Occipital lobe (tissue), 2 donors: Measurements from ENCODE around the gene WEE2. TPM values are rescaled to one million over a fixed set of nuclear protein-coding genes. Genes with fewer than 3 reads are reported as not detected.
"Not testable (repeated sequence)": the region's sequence is repeated elsewhere in the genome, so short reads cannot be mapped to it uniquely, and the experiment has no call there.

ENCODE experiments used
- DNase-seq: peaks from one replicate; lab custom pipeline; 2025; lab: John Stamatoyannopoulos, UW
- total RNA-seq: library from RNA; depleted of rRNA; stranded (reverse); fragments of >200 nt; gene quantifications from one replicate; pipeline ENCODE4 v1.2.3, GENCODE V29; 2014

WEE2 gene
- total RNA-seq, 1 donor from 2014 or later, result 0.16 TPM

GRCh38 chr7:141689072-141689825, 18.9 kb upstream of the WEE2 start:
- DNase-seq, result not testable (repeated sequence)

GRCh38 chr7:141691540-141691939, 16.6 kb upstream of the WEE2 start:
- no peak for DNase-seq

DNA sequence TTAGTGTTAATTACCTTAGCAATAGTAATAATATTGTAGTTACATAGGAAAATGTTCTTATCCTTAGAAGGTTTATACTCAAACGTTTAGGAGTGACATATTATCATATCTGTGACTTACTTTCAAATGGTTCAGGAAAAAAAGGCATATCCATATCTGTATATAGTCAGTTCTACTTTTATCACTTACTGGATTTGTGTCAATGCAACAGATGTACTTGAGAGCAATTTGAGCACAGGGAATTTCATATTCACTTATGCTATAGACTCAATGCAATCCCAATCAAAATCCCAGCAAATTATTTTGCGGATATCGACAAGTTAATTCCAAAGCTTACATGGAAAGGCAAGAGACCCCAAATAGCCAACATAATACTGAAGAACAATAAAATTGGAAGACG, 16.2 kb upstream of the WEE2 start:
- no peak for DNase-seq

GRCh38 chr7:141693082-141693481, 15.1 kb upstream of the WEE2 start:
- no peak for DNase-seq

DNA sequence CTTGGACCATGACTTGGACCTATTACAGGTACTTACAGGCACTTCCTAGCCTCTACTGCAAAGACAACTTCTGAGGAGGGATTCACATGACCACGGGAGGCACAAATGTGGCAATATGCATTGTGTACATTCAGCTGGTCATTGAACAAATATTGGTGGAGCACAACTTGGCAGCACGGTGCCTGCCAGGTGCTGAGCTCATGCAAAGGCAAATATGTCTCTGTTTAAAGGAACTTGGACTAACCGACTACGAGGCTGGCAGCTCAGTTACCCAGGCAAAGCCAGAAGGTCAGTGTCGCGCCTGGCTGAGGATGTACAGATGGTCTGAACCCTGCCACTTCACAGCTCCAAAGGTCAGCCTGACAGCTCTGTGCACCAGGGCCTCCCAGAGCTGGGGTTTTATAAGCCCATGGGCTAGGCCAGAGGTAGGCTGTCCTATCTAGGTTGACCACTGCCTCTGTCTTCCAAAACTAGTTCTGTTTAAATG, 12.3 kb upstream of the WEE2 start:
- no peak for DNase-seq

GRCh38 chr7:141696348-141696747, 11.8 kb upstream of the WEE2 start:
- no peak for DNase-seq

DNA sequence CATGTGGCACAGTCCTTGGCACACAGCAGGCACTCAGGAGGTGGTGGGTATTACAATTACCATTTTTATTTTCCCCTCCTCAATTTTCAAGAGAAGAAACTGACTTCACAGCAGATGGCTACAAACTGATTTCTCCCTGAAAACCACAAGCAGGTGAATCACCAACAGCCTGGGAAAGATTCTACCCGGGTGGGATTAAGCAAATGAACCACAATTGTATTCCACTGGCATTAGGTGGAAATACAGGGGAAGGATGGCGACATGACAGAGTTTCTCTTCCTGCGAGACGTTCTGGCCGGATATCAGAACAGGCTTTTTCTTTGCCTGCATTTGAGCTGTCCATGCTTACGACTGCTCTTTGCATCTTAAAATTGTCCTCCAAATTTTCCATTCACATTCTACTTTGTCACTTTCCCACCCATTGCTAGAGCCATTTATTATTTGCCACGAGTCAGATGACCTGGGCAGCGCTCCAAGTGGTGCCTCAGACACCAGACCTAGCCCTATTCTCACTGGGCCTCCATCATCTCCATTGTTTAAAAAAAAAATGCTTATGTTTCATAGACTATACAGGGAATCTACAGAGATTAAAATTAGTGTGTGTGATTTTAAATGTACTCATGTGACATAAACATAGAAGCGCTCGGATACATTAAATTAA, 10.8 kb upstream of the WEE2 start:
- DNase-seq, result peak; percentile 44

- DNase-seq, result no peak
Measured at GRCh38 chr7:141698247-141699015, 9.7 kb upstream of the WEE2 start.

DNA sequence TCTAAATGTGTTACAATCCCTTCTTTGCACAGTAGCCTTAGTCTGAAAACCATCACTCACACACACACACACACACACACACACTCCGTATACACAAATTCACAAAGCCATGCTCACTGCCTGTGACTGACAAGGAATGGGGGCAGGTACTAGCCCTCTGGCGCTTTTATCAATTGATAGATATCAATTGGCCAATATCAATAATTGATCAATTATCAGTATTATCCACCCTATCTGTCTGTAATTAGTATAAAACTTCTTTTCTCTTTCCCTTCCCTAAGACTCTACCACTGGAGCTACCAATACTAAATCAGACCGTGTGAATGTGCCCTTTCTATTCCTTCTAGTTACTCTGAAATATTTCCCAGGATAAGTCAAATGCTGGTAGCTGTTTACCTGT, 8.3 kb upstream of the WEE2 start:
- no peak for DNase-seq

GRCh38 chr7:141700296-141700847, 7.8 kb upstream of the WEE2 start:
- DNase-seq, result no peak

DNA sequence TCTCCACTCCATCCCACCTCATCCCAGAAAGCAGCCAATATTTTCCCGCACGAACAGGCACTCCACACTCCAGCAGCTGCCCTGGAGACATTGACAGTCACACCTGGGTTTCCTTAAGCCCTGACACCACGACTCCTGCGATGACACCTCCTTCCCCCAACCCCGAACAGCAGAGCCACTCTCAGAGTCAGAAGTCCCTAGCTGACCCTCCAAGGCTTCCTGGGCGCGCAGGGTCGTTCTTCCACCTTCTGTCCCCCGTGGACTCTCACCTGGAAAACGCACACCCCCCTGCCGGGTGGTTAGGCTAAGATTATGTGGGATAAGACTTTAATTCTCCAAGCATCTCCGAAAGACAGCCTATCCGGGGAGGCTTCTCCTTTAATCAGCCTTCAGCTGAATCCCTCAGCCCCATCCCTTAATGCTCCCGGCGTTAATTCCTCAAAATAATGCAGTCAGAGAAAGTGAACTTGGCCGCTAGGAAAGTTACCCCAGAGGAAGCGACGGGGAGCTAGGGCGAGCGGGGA, 7.2 kb upstream of the WEE2 start:
- peak; percentile 33 for DNase-seq

DNA sequence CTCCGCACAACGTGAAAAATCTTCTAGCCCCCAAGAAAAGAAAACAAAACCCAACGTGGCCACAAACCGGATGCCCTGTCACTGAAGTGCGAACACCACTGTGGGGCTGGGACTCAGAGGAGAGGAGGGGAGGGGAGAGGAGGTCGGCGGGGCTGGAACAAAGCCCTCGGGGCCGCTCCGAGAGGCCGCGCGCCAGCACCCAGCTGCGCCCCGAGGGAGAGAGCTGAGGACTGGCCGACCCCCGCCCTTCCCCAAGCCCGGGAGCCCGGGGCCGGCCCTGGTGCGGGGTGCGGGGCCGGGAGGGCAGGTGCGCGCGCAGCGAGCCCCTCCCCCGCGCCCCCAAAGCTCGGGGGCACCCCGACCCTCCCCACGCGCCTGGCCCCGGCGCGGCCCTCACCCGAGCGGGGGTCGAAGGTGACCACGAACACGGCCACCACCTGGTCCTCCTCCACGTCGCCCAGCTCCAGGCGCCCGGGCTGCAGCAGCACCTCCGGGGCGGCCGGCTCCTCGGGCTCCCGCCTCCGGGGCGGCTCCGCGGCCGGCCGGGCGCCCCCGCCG, 6.6 kb upstream of the WEE2 start:
- DNase-seq, result no peak

GRCh38 chr7:141702047-141702567, 6.0 kb upstream of the WEE2 start, which contains the start of gene DENND11:
DENND11 (minus strand) TSS chr7:141702166; CDS start chr7:141702153, 13 bp downstream.
- DNase-seq, result peak; percentile 36

- no peak for DNase-seq
Measured at GRCh38 chr7:141702892-141703291, 5.3 kb upstream of the WEE2 start.

DNA sequence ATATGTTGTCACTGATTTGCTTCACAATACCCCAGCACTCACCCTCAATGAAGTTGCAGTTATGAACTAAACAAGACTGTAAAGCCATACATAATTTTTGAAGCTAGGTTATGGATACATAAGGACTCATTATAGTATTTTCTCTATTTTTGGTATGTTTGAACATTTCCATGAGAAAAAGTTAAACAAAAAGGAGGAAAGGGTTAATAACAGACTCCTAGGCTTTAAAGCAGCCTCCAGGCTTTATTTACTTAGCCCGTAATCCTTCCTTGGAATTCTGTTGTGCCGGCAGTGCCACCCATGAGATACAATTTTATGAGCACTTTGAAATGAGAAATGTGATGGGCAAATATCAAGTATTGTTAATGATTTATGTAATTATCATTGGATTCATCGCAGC, 4.0 kb upstream of the WEE2 start:
- no peak for DNase-seq

GRCh38 chr7:141704741-141705140, 3.4 kb upstream of the WEE2 start:
- DNase-seq, result no peak

DNA sequence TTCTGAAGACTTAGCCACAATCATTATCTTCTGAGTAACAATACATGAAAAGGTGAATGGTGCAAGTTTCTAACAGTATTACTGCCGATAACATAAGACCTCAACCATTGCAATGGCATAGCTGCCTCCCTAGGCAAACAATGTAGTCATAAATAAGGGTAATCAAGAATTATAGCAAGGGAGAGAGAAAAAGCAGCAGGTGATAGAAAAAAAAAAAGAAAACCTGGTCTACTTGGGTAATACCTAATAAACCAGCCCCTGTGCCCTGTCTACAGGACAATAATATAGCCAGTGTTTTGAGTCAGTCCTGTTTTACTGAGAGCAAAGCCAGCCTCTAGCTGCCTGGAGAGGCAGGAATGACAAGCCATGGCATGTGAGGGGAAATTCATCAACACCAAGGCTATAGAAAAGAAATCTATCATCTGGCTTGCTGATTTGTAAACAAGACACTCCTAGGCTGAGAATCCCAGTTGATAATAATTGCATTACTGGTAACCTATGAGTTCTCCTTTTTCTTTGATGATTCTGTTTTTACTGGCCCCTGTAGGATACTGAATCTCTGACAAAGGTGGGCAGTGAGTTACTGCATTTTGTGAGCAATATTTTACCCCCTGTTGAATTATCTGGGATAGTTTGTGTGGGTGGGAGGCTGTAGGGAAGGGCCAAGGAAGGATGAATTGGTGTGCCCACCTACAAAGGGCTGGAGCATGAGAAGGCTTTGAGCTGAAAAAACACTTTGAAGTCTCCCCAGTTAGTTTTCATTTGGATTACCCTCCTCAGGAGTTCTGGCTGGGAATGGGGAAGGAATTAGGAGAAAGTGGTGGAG, 1.7 kb upstream of the WEE2 start:
- DNase-seq, result no peak

- no peak for DNase-seq
Measured at GRCh38 chr7:141709318-141709717, 1.2 kb downstream of the WEE2 start.

DNA sequence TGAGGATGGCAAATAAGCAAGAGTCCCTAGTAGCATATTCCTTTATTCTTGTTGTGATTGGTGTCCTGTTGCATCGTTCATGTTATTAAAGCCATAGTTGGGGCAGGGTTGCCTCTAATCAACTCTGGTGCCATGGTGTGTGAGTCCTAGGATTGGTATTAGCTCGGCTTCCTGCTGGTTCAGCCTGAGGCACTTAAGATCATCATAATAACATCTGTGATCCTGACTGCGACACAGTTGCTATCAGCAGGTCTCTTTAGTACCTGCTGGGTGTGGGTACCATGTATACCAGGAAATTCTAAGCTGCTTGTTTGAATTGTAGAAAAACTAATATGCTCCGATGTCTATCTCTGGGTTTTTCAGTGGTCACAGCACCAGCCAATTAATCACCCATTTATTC, 1.6 kb downstream of the WEE2 start:
- DNase-seq, result no peak

GRCh38 chr7:141710301-141710700, 2.1 kb downstream of the WEE2 start:
- no peak for DNase-seq
